ENCODE results near the gene CCDC152. TPM values are rescaled to one million over a fixed set of nuclear protein-coding genes. Genes with fewer than 3 reads are reported as not detected.

The CCDC152 gene
- total RNA-seq, 2 donors from 2014 or later: 2.1 to 2.2 TPM

GRCh38 chr5:42753099-42753498 lies 3.5 kb upstream of the CCDC152 start:
- no peak for DNase-seq

DNA sequence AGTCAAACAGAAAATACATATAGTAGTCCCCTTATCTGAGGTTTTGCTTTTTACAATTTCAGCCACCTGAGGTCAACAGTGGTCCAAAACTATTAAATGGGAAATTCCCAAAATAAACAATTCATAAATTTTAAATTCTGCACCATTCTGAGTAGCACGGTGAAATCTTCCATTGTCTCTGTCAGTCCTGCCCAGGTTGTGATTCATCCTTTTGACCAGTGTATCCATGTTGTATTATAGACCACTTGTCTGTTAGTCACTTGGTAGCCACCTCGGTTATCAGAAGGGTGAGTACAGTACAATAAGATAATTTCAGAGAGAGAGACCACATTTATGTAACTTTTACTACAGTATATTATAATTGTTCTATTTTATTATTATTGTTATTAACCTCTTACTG lies 2.8 kb downstream of the CCDC152 start:
- no peak overlapping the region for H3K27ac Mint-ChIP-seq
- H3K4me3 Mint-ChIP-seq: no peak overlapping the region
- ATAC-seq (no peak), DNase-seq (no peak)
- H3K36me3 Mint-ChIP-seq (ENCODE audit: low read depth): peaks cover 4% of the 10 kb centered on the region
- H3K27me3 Mint-ChIP-seq: peaks cover 23% of the 10 kb centered on the region
- peaks cover 15% of the 10 kb centered on the region for H3K4me1 Mint-ChIP-seq
- H3K9me3 ChIP-seq (ENCODE audit: control insufficient read depth, low read length, poor library complexity, severe bottlenecking): no peaks in the 10 kb centered on the region

More at GRCh38 chr5:42753099-42753498, 3.5 kb upstream of the CCDC152 start:
- Mint-ChIP-seq H3K4me3 (no peak overlapping the region), H3K27me3 (peaks cover 9% of the 10 kb centered on the region), H3K27ac (no peak overlapping the region), H3K36me3 (ENCODE audit: low read depth) (peaks cover 2% of the 10 kb centered on the region), H3K4me1 (peaks cover 16% of the 10 kb centered on the region)
- no peak for ATAC-seq
- no peaks in the 10 kb centered on the region for H3K9me3 ChIP-seq (ENCODE audit: control insufficient read depth, low read length, poor library complexity, severe bottlenecking)

- Mint-ChIP-seq H3K27me3 (peaks cover 23% of the 10 kb centered on the region), H3K27ac (peak overlapping the region; percentile 19), H3K36me3 (ENCODE audit: low read depth) (peaks cover 4% of the 10 kb centered on the region), H3K4me1 (peaks cover 15% of the 10 kb centered on the region), H3K4me3 (no peak overlapping the region)
- H3K9me3 ChIP-seq (ENCODE audit: control insufficient read depth, low read length, poor library complexity, severe bottlenecking): no peaks in the 10 kb centered on the region
- ATAC-seq: no peak
- no peak for DNase-seq
These were observed 3.8 kb downstream of the CCDC152 start for GRCh38 chr5:42760426-42760825.

DNA sequence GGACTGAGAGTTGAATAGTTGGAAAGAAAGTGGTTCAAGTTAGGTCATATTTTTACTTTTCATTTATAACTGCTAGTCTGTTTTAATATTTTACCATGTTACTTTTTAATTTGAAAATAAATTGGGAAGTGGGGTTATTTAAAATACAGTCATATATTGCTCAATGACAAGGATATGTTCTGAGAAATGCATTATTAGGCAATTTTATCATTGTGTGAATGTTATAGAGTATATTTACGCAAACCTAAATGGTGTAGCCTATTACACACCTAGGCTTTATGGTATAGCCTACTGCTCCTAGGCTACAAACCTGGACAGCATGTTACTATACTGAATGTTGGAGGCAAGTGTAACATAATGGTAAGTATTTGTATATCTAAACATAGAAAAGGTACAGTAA lies 5.2 kb downstream of the CCDC152 start:
- DNase-seq (no peak), ATAC-seq (no peak)
- no peaks in the 10 kb centered on the region for H3K9me3 ChIP-seq (ENCODE audit: control insufficient read depth, low read length, poor library complexity, severe bottlenecking)
- Mint-ChIP-seq H3K4me3 (no peak overlapping the region), H3K4me1 (peaks cover 18% of the 10 kb centered on the region), H3K27me3 (peaks cover 20% of the 10 kb centered on the region), H3K36me3 (ENCODE audit: low read depth) (peaks cover 4% of the 10 kb centered on the region), H3K27ac (no peak overlapping the region)

DNA sequence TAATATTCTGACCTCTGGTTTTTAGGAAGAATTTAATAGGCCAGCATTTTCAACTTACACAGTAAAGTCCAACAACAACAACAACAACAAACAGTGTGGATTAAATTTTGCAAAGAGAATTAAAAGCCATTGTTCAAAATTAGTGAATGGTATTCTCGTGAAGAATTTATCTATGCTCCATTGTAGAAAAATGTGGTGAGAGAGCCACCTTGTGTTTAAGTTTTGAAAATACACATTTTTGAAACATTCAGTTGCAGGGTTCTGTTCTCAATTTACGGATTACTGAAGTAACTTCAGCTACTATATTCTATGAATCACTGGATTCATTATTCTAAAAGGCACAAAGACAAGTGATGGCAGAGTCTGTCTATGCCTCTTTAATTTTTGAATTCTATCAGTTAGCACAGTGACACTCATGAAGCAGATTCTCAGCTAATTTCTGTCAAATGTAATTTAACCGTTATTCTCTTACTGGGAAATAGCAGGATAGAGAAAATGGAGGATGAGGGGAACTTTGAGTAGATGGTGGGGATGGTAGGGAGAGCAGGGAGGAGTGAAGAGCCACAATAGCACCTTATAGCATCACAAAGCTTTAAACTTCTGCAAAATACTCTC lies 11.0 kb downstream of the CCDC152 start:
- Mint-ChIP-seq H3K4me3 (no peak overlapping the region), H3K4me1 (peaks cover 5% of the 10 kb centered on the region), H3K27ac (no peak overlapping the region), H3K36me3 (ENCODE audit: low read depth) (no peaks in the 10 kb centered on the region), H3K27me3 (peaks cover 18% of the 10 kb centered on the region)
- no peak for ATAC-seq
- H3K9me3 ChIP-seq (ENCODE audit: control insufficient read depth, low read length, poor library complexity, severe bottlenecking): no peaks in the 10 kb centered on the region
- no peak for DNase-seq

DNA sequence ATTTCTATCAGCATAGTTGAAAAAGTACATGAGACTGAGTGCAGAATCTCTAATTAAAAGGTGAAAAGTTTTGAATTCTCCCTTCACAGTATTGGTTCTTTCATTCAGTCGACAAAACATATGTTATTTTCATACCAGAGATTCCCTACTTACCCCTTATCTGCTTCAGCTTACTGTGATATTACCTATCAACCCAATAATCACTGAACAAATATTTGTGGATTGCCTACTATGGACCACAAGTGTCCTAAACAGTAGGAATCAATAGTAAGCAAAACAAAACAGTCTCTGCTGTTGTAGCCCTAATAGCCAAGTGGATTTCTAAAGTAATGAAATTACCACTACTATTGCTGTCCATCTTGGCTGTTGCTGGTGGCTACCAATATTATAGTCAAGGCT lies 11.5 kb downstream of the CCDC152 start:
- peaks cover 18% of the 10 kb centered on the region for H3K27me3 Mint-ChIP-seq
- ATAC-seq (no peak), DNase-seq (no peak)
- H3K4me1 Mint-ChIP-seq: peaks cover 5% of the 10 kb centered on the region
- H3K36me3 Mint-ChIP-seq (ENCODE audit: low read depth): no peaks in the 10 kb centered on the region
- H3K4me3 Mint-ChIP-seq: no peak overlapping the region
- H3K27ac Mint-ChIP-seq: no peak overlapping the region
- H3K9me3 ChIP-seq (ENCODE audit: control insufficient read depth, low read length, poor library complexity, severe bottlenecking): no peaks in the 10 kb centered on the region

DNA sequence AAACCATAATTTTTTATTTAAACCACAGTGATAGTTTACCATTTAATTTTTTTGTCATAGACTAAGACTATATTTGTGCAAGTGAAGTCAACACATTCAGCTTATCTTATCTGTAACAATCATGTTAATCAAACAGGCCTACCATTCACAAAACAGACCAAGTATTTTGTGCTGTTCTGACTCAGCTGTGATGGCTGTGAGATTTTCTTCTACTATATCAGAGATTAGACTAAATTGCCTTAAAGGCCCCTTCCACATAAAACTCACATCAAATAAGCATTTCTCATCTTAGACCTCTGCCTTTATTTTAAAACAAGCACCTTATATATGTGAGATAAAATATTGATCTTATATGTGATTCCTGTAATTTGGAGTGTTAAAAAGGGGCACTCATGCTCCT lies 13.4 kb downstream of the CCDC152 start:
- H3K27ac Mint-ChIP-seq: no peak overlapping the region
- H3K4me1 Mint-ChIP-seq: peaks cover 5% of the 10 kb centered on the region
- no peaks in the 10 kb centered on the region for H3K9me3 ChIP-seq (ENCODE audit: control insufficient read depth, low read length, poor library complexity, severe bottlenecking)
- DNase-seq: no peak
- H3K27me3 Mint-ChIP-seq: peaks cover 23% of the 10 kb centered on the region
- no peak overlapping the region for H3K4me3 Mint-ChIP-seq
- ATAC-seq: no peak
- H3K36me3 Mint-ChIP-seq (ENCODE audit: low read depth): no peaks in the 10 kb centered on the region

DNA sequence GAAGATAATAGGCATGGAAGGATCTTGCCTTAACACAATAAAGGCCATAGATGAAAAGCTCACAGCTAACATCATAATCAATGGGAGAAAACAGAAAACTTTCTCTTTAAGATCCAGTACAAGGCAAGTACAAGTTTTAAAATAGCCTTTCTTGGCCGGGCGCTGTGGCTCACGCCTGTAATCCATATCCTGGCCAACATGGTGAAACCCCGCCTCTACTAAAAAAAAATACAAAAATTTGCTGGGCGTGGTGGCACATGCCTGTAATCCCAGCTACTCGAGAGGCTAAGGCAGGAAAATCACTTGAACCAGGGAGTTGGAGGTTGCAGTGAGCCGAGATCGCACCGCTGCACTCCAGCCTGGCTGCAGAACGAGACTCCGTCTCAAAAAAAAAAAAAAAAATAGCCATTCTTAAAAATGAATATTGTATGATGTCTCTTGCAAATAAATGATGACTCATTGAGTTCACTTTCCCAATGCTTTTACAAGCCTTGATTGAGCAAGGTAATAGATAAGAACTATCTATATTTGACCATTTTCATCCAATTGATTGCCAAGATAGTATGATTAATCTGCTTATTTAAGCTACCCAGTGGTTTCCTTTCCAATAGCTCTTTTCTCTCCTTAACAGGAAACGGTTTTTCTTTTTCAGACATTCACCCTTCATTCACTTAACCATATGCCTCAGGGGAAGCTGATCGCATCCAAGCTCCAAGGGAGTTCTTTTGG lies 15.8 kb downstream of the CCDC152 start:
- H3K27me3 Mint-ChIP-seq: peaks cover 22% of the 10 kb centered on the region
- H3K9me3 ChIP-seq (ENCODE audit: control insufficient read depth, low read length, poor library complexity, severe bottlenecking): no peaks in the 10 kb centered on the region
- no peak overlapping the region for H3K4me3 Mint-ChIP-seq
- DNase-seq: no peak
- peaks cover 3% of the 10 kb centered on the region for H3K4me1 Mint-ChIP-seq
- no peaks in the 10 kb centered on the region for H3K36me3 Mint-ChIP-seq (ENCODE audit: low read depth)
- H3K27ac Mint-ChIP-seq: no peak overlapping the region
- ATAC-seq: no peak

- no peak for ATAC-seq
- H3K27me3 Mint-ChIP-seq: peaks cover 5% of the 10 kb centered on the region
These were observed 22.5 kb downstream of the CCDC152 start for GRCh38 chr5:42779083-42779482.

DNA sequence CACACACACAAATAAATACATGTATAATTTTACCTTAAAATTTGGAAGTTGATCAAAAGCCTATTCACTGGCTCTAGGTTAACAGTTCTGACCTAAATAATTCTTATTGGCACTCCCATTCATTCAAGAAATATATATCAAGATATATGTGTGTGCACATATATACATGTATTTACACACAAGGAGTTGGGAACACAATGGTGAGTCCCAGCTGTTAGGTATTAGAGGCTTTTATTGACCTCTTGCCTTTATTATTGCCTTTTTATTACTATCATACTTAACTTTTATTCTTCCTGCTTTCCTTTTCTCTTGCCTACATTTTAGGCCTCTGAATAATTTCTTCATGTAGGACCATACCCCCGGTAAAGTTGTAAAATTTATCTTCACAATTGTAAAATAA lies 25.0 kb downstream of the CCDC152 start:
- H3K9me3 ChIP-seq (ENCODE audit: control insufficient read depth, low read length, poor library complexity, severe bottlenecking): peaks cover 6% of the 10 kb centered on the region
- H3K4me3 Mint-ChIP-seq: no peak overlapping the region

More at GRCh38 chr5:42779083-42779482, 22.5 kb downstream of the CCDC152 start:
- no peak overlapping the region for H3K27ac Mint-ChIP-seq
- peaks cover 7% of the 10 kb centered on the region for H3K4me1 Mint-ChIP-seq
- DNase-seq: no peak
- H3K4me3 Mint-ChIP-seq: no peak overlapping the region
- H3K36me3 Mint-ChIP-seq (ENCODE audit: low read depth): peaks cover 2% of the 10 kb centered on the region
- H3K9me3 ChIP-seq (ENCODE audit: control insufficient read depth, low read length, poor library complexity, severe bottlenecking): no peaks in the 10 kb centered on the region

DNA sequence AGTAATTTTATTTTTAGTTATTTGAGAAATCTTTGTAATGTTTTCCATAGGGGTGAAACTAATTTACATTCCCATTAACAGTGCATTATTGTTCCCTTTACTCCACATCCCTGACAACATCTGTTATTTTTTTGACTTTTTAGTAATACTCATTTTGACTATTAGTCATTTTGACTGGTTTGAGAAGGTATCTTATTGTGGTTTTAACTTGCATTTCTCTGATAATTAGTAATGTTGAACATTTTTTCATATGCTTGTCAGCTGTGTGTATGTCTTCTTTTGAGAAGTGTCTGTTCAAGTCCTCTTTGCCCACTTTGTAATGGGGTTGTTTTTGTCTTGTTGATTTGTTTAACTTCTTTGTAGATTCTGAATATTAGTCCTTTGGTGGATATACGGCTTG lies 27.5 kb downstream of the CCDC152 start:
- H3K9me3 ChIP-seq (ENCODE audit: control insufficient read depth, low read length, poor library complexity, severe bottlenecking): peaks cover 13% of the 10 kb centered on the region
- peaks cover 2% of the 10 kb centered on the region for H3K4me1 Mint-ChIP-seq
- DNase-seq (no peak), ATAC-seq (no peak)
- H3K4me3 Mint-ChIP-seq: no peak overlapping the region
- peaks cover 2% of the 10 kb centered on the region for H3K36me3 Mint-ChIP-seq (ENCODE audit: low read depth)
- no peak overlapping the region for H3K27ac Mint-ChIP-seq
- H3K27me3 Mint-ChIP-seq: no peaks in the 10 kb centered on the region

More for the DNA sequence above, 25.0 kb downstream of the CCDC152 start:
- Mint-ChIP-seq H3K36me3 (ENCODE audit: low read depth) (peaks cover 2% of the 10 kb centered on the region), H3K27me3 (no peaks in the 10 kb centered on the region), H3K27ac (no peak overlapping the region), H3K4me1 (peaks cover 7% of the 10 kb centered on the region)
- DNase-seq (no peak), ATAC-seq (no peak)

DNA sequence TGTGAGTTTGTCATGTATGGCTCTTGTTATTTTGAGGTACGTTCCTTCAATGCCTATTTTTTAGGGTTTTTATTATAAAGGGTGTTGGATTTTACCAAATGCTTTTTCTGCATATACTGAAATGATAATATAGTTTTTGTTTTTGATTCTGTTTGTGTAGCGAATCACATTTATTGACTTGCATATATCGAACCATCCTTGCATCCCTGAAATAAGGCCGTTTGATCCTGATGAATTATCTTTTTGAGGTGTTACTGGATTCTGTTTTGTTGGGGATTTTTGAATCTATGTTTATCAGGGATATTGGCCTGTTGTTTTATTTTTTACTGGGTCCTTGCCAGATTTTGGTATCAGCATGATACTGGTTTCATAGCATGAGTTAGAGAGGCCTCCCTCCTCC lies 29.1 kb downstream of the CCDC152 start:
- H3K9me3 ChIP-seq (ENCODE audit: control insufficient read depth, low read length, poor library complexity, severe bottlenecking): peaks cover 13% of the 10 kb centered on the region
- DNase-seq (no peak), ATAC-seq (no peak)
- H3K4me1 Mint-ChIP-seq: no peaks in the 10 kb centered on the region
- no peak overlapping the region for H3K4me3 Mint-ChIP-seq
- no peak overlapping the region for H3K27ac Mint-ChIP-seq
- H3K36me3 Mint-ChIP-seq (ENCODE audit: low read depth): peaks cover 2% of the 10 kb centered on the region
- no peaks in the 10 kb centered on the region for H3K27me3 Mint-ChIP-seq

GRCh38 chr5:42787073-42787472 lies 30.5 kb downstream of the CCDC152 start:
- Mint-ChIP-seq H3K27me3 (no peaks in the 10 kb centered on the region), H3K4me3 (no peak overlapping the region), H3K4me1 (no peaks in the 10 kb centered on the region), H3K36me3 (ENCODE audit: low read depth) (peaks cover 3% of the 10 kb centered on the region), H3K27ac (no peak overlapping the region)
- peaks cover 13% of the 10 kb centered on the region for H3K9me3 ChIP-seq (ENCODE audit: control insufficient read depth, low read length, poor library complexity, severe bottlenecking)
- no peak for DNase-seq
- no peak for ATAC-seq

DNA sequence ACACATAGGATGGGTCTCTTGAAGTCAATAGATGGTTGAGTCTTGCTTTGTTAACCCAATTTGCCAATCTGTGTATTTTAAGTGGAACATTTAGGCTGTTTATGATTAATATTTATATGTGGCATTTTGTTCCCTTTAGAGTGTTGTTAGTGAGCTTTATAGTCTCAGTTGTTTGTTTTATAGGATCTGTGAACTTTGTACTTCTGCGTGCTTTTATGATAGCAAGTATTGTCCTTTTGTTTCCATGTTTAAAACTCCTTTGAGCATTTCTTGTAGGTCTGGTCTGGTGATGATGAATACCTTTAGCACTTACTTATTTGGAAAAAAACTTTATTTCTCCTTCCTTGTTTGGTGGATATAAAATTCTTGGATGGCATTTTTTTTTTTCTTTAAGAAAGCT lies 31.2 kb downstream of the CCDC152 start:
- peaks cover 2% of the 10 kb centered on the region for H3K36me3 Mint-ChIP-seq (ENCODE audit: low read depth)
- peaks cover 13% of the 10 kb centered on the region for H3K9me3 ChIP-seq (ENCODE audit: control insufficient read depth, low read length, poor library complexity, severe bottlenecking)
- H3K4me3 Mint-ChIP-seq: no peak overlapping the region
- DNase-seq: no peak
- no peak for ATAC-seq
- H3K4me1 Mint-ChIP-seq: no peaks in the 10 kb centered on the region
- no peaks in the 10 kb centered on the region for H3K27me3 Mint-ChIP-seq
- no peak overlapping the region for H3K27ac Mint-ChIP-seq
